ENCODE results near the gene NAB2.
"Not testable (repeated sequence)": the region's sequence is repeated elsewhere in the genome, so short reads cannot be mapped to it uniquely, and the experiment has no call there.

DNA sequence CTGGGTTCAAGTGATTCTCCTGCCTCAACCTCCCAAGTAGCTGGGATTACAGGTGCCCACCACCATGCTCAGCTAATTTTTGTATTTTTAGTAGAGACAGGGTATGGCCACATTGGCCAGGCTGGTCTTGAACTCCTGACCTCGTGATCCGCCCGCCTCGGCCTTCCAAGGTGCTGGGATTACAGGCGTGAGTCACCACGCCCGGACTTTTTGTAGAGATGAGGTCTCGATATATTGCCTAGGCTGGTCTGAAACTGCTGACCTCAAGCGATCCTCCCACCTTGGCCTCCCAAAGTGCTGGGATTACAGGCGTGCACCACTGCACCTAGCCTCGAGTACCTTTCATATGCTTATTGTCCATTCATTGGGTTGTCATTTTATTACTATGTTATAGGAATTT, 31.8 kb downstream of the NAB2 start:
- not testable (repeated sequence) for TF ChIP-seq POLR2AphosphoS5, CTCF (IDR thresholded peaks at IDR 0.05)
